B cell (primary cell): Measurements from ENCODE around the gene PDS5A. TPM values are rescaled to one million over a fixed set of nuclear protein-coding genes. Genes with fewer than 3 reads are reported as not detected.

Experiments
- polyA plus RNA-seq: library from polyadenylated mRNA; depleted of rRNA; stranded (reverse); fragments of >200 nt; gene quantifications from 2 replicates; pipeline ENCODE4 v1.2.3, GENCODE V29; 2012
- small RNA-seq: library from RNA; depleted of rRNA; stranded (forward); fragments of <200 nt; gene quantifications from one replicate; pipeline ENCODE3, GENCODE V24; 2012; ENCODE audit warnings: low replicate concordance, low read depth; ENCODE audit not compliant: insufficient read length
- total RNA-seq, 2 donors: library from RNA; stranded (reverse); fragments of 120-200 nt in 1 of 2; gene quantifications; 1 replicate in 1 of 2; 2 replicates in 1 of 2; pipeline versions ENCODE4 v1.2.3 to v1.2.4, GENCODE V29; 2013 to 2022

Gene PDS5A
- total and polyA plus RNA-seq, 2 donors (not counting 1 experiment from before 2014, with no cell fraction given) = 19.4 to 111 TPM

Small RNA genes within 50 kb of the gene (small RNA-seq; reads per million reads assigned to genes)
- gene RNA5SP159 = not detected

Other genes with a start within 250 kb of the PDS5A start
- 12.8 and 16.4 TPM in 2 replicates for gene N4BP2, start 78.9 kb upstream of the PDS5A start, total RNA-seq
- gene N4BP2, start 78.9 kb upstream of the PDS5A start, polyA plus RNA-seq = 2.4 and 4.2 TPM in 2 replicates
- gene RHOH, start 219.1 kb upstream of the PDS5A start, total RNA-seq = 187 and 209 TPM in 2 replicates
- gene RHOH, start 219.1 kb upstream of the PDS5A start, polyA plus RNA-seq = 118 and 174 TPM in 2 replicates